HUDEP-2 (cell line): ENCODE results near the gene PLOD2.

Experiments used
- DNase-seq, 76 experiments: peaks; one replicate each; lab custom pipeline; 2025; ENCODE audit not compliant: unreplicated experiment in 76 of 76; lab: John Stamatoyannopoulos, UW

The PLOD2 gene

GRCh38 chr3:146102885-146103284 lies 58.1 kb downstream of the PLOD2 start:
- DNase-seq: no peak

- DNase-seq: no peak
These were observed 59.4 kb downstream of the PLOD2 start for GRCh38 chr3:146101538-146101937.

GRCh38 chr3:146100825-146101444 lies 60.0 kb downstream of the PLOD2 start:
- no peak for DNase-seq

- no peak for DNase-seq
These were observed 60.8 kb downstream of the PLOD2 start for GRCh38 chr3:146100180-146100579.

- DNase-seq: no peak
These were observed 61.7 kb downstream of the PLOD2 start for GRCh38 chr3:146099316-146099715.

- DNase-seq: no peak
These were observed 67.1 kb downstream of the PLOD2 start for GRCh38 chr3:146093896-146094295.

- DNase-seq: peak in 1 of 76 experiments; percentile 0
These were observed 68.8 kb downstream of the PLOD2 start for GRCh38 chr3:146092230-146092629.

GRCh38 chr3:146091397-146091796 lies 69.6 kb downstream of the PLOD2 start:
- no peak for DNase-seq

GRCh38 chr3:146090521-146090920 lies 70.5 kb downstream of the PLOD2 start:
- DNase-seq: no peak

GRCh38 chr3:146088840-146089239 lies 72.1 kb downstream of the PLOD2 start:
- DNase-seq: no peak

GRCh38 chr3:146087116-146087515 lies 73.9 kb downstream of the PLOD2 start:
- no peak for DNase-seq

- no peak for DNase-seq
These were observed 74.8 kb downstream of the PLOD2 start for GRCh38 chr3:146086211-146086610.

- no peak for DNase-seq
These were observed 75.3 kb downstream of the PLOD2 start for GRCh38 chr3:146085678-146086077.

GRCh38 chr3:146080578-146080977 lies 80.4 kb downstream of the PLOD2 start:
- no peak for DNase-seq

GRCh38 chr3:146078031-146078430 lies 83.0 kb downstream of the PLOD2 start:
- DNase-seq: no peak

GRCh38 chr3:146077181-146077580 lies 83.8 kb downstream of the PLOD2 start:
- DNase-seq: no peak

GRCh38 chr3:146072824-146073223 lies 88.2 kb downstream of the PLOD2 start:
- DNase-seq: no peak

- DNase-seq: no peak
These were observed 88.9 kb downstream of the PLOD2 start for GRCh38 chr3:146072061-146072460.

- no peak for DNase-seq
These were observed 89.4 kb downstream of the PLOD2 start for GRCh38 chr3:146071632-146072031.

- DNase-seq: no peak
These were observed 93.9 kb downstream of the PLOD2 start for GRCh38 chr3:146067048-146067447.

GRCh38 chr3:146065573-146066006 lies 95.4 kb downstream of the PLOD2 start:
- DNase-seq: peak in 20 of 76 experiments; percentile 1 to 50 (median 12)

GRCh38 chr3:146058241-146058640 lies 102.7 kb downstream of the PLOD2 start:
- DNase-seq: no peak

GRCh38 chr3:146052791-146053310 lies 108.1 kb downstream of the PLOD2 start:
- no peak for DNase-seq
